Muscle of back (tissue), 11 donors: Measurements from ENCODE around the gene SHCBP1L. TPM values are rescaled to one million over a fixed set of nuclear protein-coding genes. Genes with fewer than 3 reads are reported as not detected.

ENCODE experiments used
- DNase-seq, 3 donors: peaks; one replicate each; pipeline versions ENCODE4 v3.0.0 to v3.0.0-alpha.2; 2013
- polyA plus RNA-seq, 10 donors: library from polyadenylated mRNA; unstranded; fragments of 120-200 nt; gene quantifications; one replicate each; pipeline ENCODE4 v1.2.1, GENCODE V29; 2013; ENCODE audit not compliant: insufficient read length in 10 of 10

SHCBP1L gene
- polyA plus RNA-seq, 10 donors: 0.15 to 1.0 (median 0.39) TPM

- no peak for DNase-seq
These were observed 61.9 kb downstream of the SHCBP1L start for GRCh38 chr1:182890927-182891610.

- DNase-seq: no peak
These were observed 63.0 kb downstream of the SHCBP1L start for GRCh38 chr1:182889997-182890396.

- DNase-seq: peak in 1 of 3 donors; percentile 14
These were observed 64.0 kb downstream of the SHCBP1L start for GRCh38 chr1:182888736-182889531.

GRCh38 chr1:182886985-182887384 is 66.0 kb downstream of the SHCBP1L start:
- no peak for DNase-seq

GRCh38 chr1:182885591-182885990 is 67.4 kb downstream of the SHCBP1L start:
- DNase-seq: no peak

GRCh38 chr1:182884872-182885271 is 68.1 kb downstream of the SHCBP1L start:
- no peak for DNase-seq

GRCh38 chr1:182877842-182878241 is 75.1 kb downstream of the SHCBP1L start:
- DNase-seq: no peak

- no peak for DNase-seq
These were observed 75.6 kb downstream of the SHCBP1L start for GRCh38 chr1:182877331-182877730.

- no peak for DNase-seq
These were observed 77.1 kb downstream of the SHCBP1L start for GRCh38 chr1:182875889-182876288.

- DNase-seq: no peak
These were observed 80.1 kb downstream of the SHCBP1L start for GRCh38 chr1:182872881-182873280.

GRCh38 chr1:182869241-182869666 is 83.7 kb downstream of the SHCBP1L start:
- no peak for DNase-seq

GRCh38 chr1:182867861-182868260 is 85.1 kb downstream of the SHCBP1L start:
- DNase-seq: no peak

- DNase-seq: no peak
These were observed 89.0 kb downstream of the SHCBP1L start for GRCh38 chr1:182863940-182864339.

- peak in 1 of 3 donors; percentile 30 for DNase-seq
These were observed 90.1 kb downstream of the SHCBP1L start for GRCh38 chr1:182862827-182863226.

- DNase-seq: no peak
These were observed 91.0 kb downstream of the SHCBP1L start for GRCh38 chr1:182861994-182862393.

GRCh38 chr1:182860658-182861057 is 92.3 kb downstream of the SHCBP1L start:
- DNase-seq: no peak

- DNase-seq: no peak
These were observed 95.8 kb downstream of the SHCBP1L start for GRCh38 chr1:182857212-182857611.

- peak in 1 of 3 donors; percentile 27 for DNase-seq
These were observed 97.1 kb downstream of the SHCBP1L start for GRCh38 chr1:182855911-182856310.

GRCh38 chr1:182851825-182852224 is 101.1 kb downstream of the SHCBP1L start:
- DNase-seq: no peak

- DNase-seq: no peak
These were observed 102.6 kb downstream of the SHCBP1L start for GRCh38 chr1:182850319-182850718.
